SU-DHL-6 (cell line): ENCODE data around the gene PHLDA2.

Experiments used
- H2AFZ ChIP-seq: fragments of 200-600 bp; sonication (generic); 2 replicates; pipeline ENCODE4 v1.6.1; 2014; ENCODE audit warnings: low read depth, mild to moderate bottlenecking, moderate library complexity, mixed read lengths, antibody characterized with exemption, low read length; ENCODE audit not compliant: severe bottlenecking
- H3F3A ChIP-seq: fragments of 200-600 bp; shearing (Covaris generic); 2 replicates; pipeline ENCODE4 v1.6.0; 2016; ENCODE audit warnings: antibody characterized with exemption, mild to moderate bottlenecking; ENCODE audit not compliant: insufficient read depth
- H3K27ac ChIP-seq: fragments of 200-600 bp; sonication (generic); 2 replicates; pipeline ENCODE4 v1.5.1; 2016; ENCODE audit warnings: low read depth, mild to moderate bottlenecking, low read length, moderate library complexity, mixed read lengths
- H3K27me3 ChIP-seq: fragments of 200-600 bp; sonication (generic), shearing (Covaris generic); 2 replicates; pipeline ENCODE4 v1.6.0; 2014; ENCODE audit warnings: mild to moderate bottlenecking, low read length
- H3K36me3 ChIP-seq: fragments of 200-600 bp; sonication (generic); 2 replicates; pipeline ENCODE4 v1.6.1; 2014; ENCODE audit warnings: mild to moderate bottlenecking, low read length, mixed read lengths
- H3K4me2 ChIP-seq: fragments of 300-600, 200-600 bp; shearing (Covaris generic), sonication (generic); 2 replicates; pipeline ENCODE4 v1.6.0; 2014; ENCODE audit warnings: low read length, low read depth, mild to moderate bottlenecking; ENCODE audit not compliant: poor library complexity, severe bottlenecking
- H3K4me3 ChIP-seq: fragments of 200-600 bp; sonication (generic); 2 replicates; pipeline ENCODE4 v1.5.1; 2014; ENCODE audit warnings: antibody characterized with exemption, low read length, mild to moderate bottlenecking, mixed read lengths; ENCODE audit not compliant: insufficient read depth, poor library complexity, severe bottlenecking
- H3K79me2 ChIP-seq: fragments of 200-600 bp; sonication (generic); 2 replicates; pipeline ENCODE4 v1.6.1; 2014; ENCODE audit warnings: mild to moderate bottlenecking, low read length, moderate library complexity; ENCODE audit not compliant: insufficient read depth
- H3K9ac ChIP-seq: fragments of 200-600 bp; sonication (generic); 2 replicates; pipeline ENCODE4 v1.7.0; 2014; ENCODE audit warnings: mild to moderate bottlenecking, low read length
- H3K9me2 ChIP-seq: fragments of 200-600 bp; sonication (generic); replicated peaks from 2 replicates; pipeline ENCODE4 v1.6.1; 2014; ENCODE audit warnings: low read length; ENCODE audit not compliant: insufficient read depth
- H3K9me3 ChIP-seq: fragments of 200-600 bp; sonication (generic); 2 replicates; pipeline ENCODE4 v1.6.1; 2014; ENCODE audit warnings: low read length, mixed read lengths; ENCODE audit not compliant: insufficient read depth
- H4K20me1 ChIP-seq: fragments of 200-600 bp; sonication (generic); 2 replicates; pipeline ENCODE4 v1.6.1; 2014; ENCODE audit warnings: low read depth, mild to moderate bottlenecking, antibody characterized with exemption, low read length, moderate library complexity, mixed read lengths
- CTCF ChIP-seq: fragments of 200-600 bp; sonication (generic); IDR thresholded peaks from one replicate; pipeline ENCODE4 v1.5.1; 2017; ENCODE audit warnings: antibody characterized with exemption, mild to moderate bottlenecking, low read length, moderate library complexity; ENCODE audit not compliant: insufficient read depth, poor library complexity, severe bottlenecking
- EZH2phosphoT487 ChIP-seq: fragments of 200-600 bp; sonication (generic), shearing (Covaris generic); conservative IDR thresholded peaks from 2 replicates; pipeline ENCODE4 v1.6.1; 2018; ENCODE audit warnings: mild to moderate bottlenecking, antibody characterized with exemption, low read length, moderate library complexity, mixed read lengths

Gene PHLDA2

GRCh38 chr11:2913019-2913431, 16.2 kb downstream of the PHLDA2 start:
- Histone ChIP-seq H3K9ac (no peak overlapping the region), H4K20me1 (no peaks in the 10 kb centered on the region), H3K36me3 (no peaks in the 10 kb centered on the region), H3K4me2 (peak overlapping the region; percentile 11), H3K9me3 (no peaks in the 10 kb centered on the region), H3K79me2 (no peaks in the 10 kb centered on the region), H3F3A (0 out of 2 replicates have a peak, but pooled peaks cover 3% of the 10 kb centered on the region), H3K27ac (no peak overlapping the region), H2AFZ (no peak overlapping the region), H3K27me3 (no peaks in the 10 kb centered on the region), H3K4me3 (no peak overlapping the region), H3K9me2 (no peaks in the 10 kb centered on the region)
- TF ChIP-seq CTCF (no peak), EZH2phosphoT487 (no peak)

- Histone ChIP-seq H4K20me1 (no peaks in the 10 kb centered on the region), H3F3A (0 out of 2 replicates have a peak, but pooled peaks cover 3% of the 10 kb centered on the region), H3K79me2 (no peaks in the 10 kb centered on the region), H3K27me3 (no peaks in the 10 kb centered on the region), H3K4me2 (no peak overlapping the region), H2AFZ (no peak overlapping the region), H3K9me3 (no peaks in the 10 kb centered on the region), H3K9ac (no peak overlapping the region), H3K36me3 (no peaks in the 10 kb centered on the region), H3K4me3 (no peak overlapping the region), H3K27ac (no peak overlapping the region), H3K9me2 (no peaks in the 10 kb centered on the region)
- no peak for TF ChIP-seq EZH2phosphoT487
- no peak for TF ChIP-seq CTCF
Observed at GRCh38 chr11:2912498-2912897, 16.7 kb downstream of the PHLDA2 start.

- Histone ChIP-seq H3K36me3 (no peaks in the 10 kb centered on the region), H3K9me2 (no peaks in the 10 kb centered on the region), H3K4me3 (no peak overlapping the region), H3K9ac (no peak overlapping the region), H3K79me2 (no peaks in the 10 kb centered on the region), H3K9me3 (no peaks in the 10 kb centered on the region), H3F3A (0 out of 2 replicates have a peak, but pooled peaks cover 3% of the 10 kb centered on the region), H3K4me2 (no peak overlapping the region), H3K27me3 (no peaks in the 10 kb centered on the region), H4K20me1 (no peaks in the 10 kb centered on the region), H3K27ac (no peak overlapping the region), H2AFZ (no peak overlapping the region)
- no peak for TF ChIP-seq EZH2phosphoT487
- TF ChIP-seq CTCF = no peak
Observed at GRCh38 chr11:2911785-2912391, 17.3 kb downstream of the PHLDA2 start.
